HCT116 (cell line): ENCODE data around the gene NTHL1. TPM values are rescaled to one million over a fixed set of nuclear protein-coding genes. Genes with fewer than 3 reads are reported as not detected.

Experiments used
- ATAC-seq: fragments of 200-7000 bp; cut with Tn5 transposase; 2 replicates; pipeline ENCODE4 v1.9.1; 2020; ENCODE audit warnings: mild to moderate bottlenecking, moderate library complexity
- BruUV-seq: library from RNA; stranded (reverse); fragments of 400-500 nt; replicated peaks from 2 replicates; lab custom pipeline; 2021; lab: Mats Ljungman, UMichigan
- CTCF ChIA-PET: fragments of 300-600 bp; sonication (Branson Sonifier 250); formaldehyde crosslinking; loops from one replicate; lab custom pipeline; 2021; ENCODE audit warnings: antibody characterized with exemption; lab: Charles Lee
- POLR2A ChIA-PET: fragments of 300-600, 350-600 bp; sonication (Branson Sonifier 250); formaldehyde crosslinking; loops from one replicate; lab custom pipeline; 2021; ENCODE audit warnings: antibody characterized with exemption; lab: Charles Lee
- RAD21 ChIA-PET, 2 experiments: fragments of 300-600 bp; sonication (Branson Sonifier 250); formaldehyde crosslinking; loops; one replicate each; lab custom pipeline; 2023; ENCODE audit warnings: low total read pairs in 2 of 2; ENCODE audit not compliant: uncharacterized antibody in 2 of 2, unreplicated experiment in 2 of 2, low non-redundant PET in 1 of 2; lab: Charles Lee
- DNase-seq: peaks from one replicate; pipeline ENCODE4 v3.0.0-alpha.2; 2010; ENCODE audit warnings: low read depth, low spot score
- H2AFZ ChIP-seq: fragments of 200-600 bp; shearing (Covaris generic), sonication (generic); 2 replicates; pipeline ENCODE4 v1.6.1; 2017; ENCODE audit warnings: low read depth, mixed run types, mixed read lengths, antibody characterized with exemption, low read length; ENCODE audit not compliant: poor library complexity, severe bottlenecking
- H3K27ac ChIP-seq: 2 replicates; pipeline ENCODE4 v1.5.1; 2012; ENCODE audit warnings: low read depth, low read length
- H3K27me3 ChIP-seq: fragments of 200-600 bp; sonication (generic); 2 replicates; pipeline ENCODE4 v1.6.1; 2016; ENCODE audit warnings: mixed run types, low read length, mixed read lengths; ENCODE audit not compliant: insufficient read depth
- H3K36me3 ChIP-seq, 2 experiments: fragments of 200-500 bp in 1 of 2; fragments of 200-600 bp in 1 of 2; sonication (Bioruptor generic) in 1 of 2; sonication (generic) in 1 of 2; 2 replicates each; pipeline versions ENCODE4 v1.5.1 to v1.6.1; 2014 to 2016; ENCODE audit warnings: low read length in 2 of 2, inconsistent platforms in 1 of 2, mixed read lengths in 1 of 2, mixed run types in 1 of 2; ENCODE audit not compliant: insufficient read depth in 2 of 2, control insufficient read depth in 1 of 2
- H3K4me1 ChIP-seq, 2 experiments: fragments of 200-600 bp in 1 of 2; sonication (generic) in 1 of 2; 2 replicates each; pipeline versions ENCODE4 v1.5.1 to v1.6.1; 2012 to 2017; ENCODE audit warnings: low read length in 2 of 2, inconsistent platforms in 1 of 2, mild to moderate bottlenecking in 1 of 2, mixed read lengths in 1 of 2, mixed run types in 1 of 2, moderate library complexity in 1 of 2; ENCODE audit not compliant: insufficient read depth in 2 of 2, control insufficient read depth in 1 of 2
- H3K4me2 ChIP-seq: fragments of 200-600 bp; sonication (generic); 2 replicates; pipeline ENCODE4 v1.6.1; 2017; ENCODE audit warnings: mixed run types, low read length, mixed read lengths
- H3K4me3 ChIP-seq, 2 experiments: fragments of 200-600 bp in 1 of 2; sonication (generic) in 1 of 2; replicated peaks in 1 of 2; 2 replicates each; pipeline ENCODE4 v1.5.1; 2011 to 2016; ENCODE audit warnings: low read length in 2 of 2, control low read depth in 1 of 2, low read depth in 1 of 2, mild to moderate bottlenecking in 1 of 2, mixed read lengths in 1 of 2, mixed run types in 1 of 2
- H3K79me2 ChIP-seq: fragments of 200-600 bp; sonication (generic); 2 replicates; pipeline ENCODE4 v1.6.1; 2017; ENCODE audit warnings: mild to moderate bottlenecking, mixed run types, low read length, moderate library complexity, mixed read lengths; ENCODE audit not compliant: insufficient read depth
- H3K9ac ChIP-seq: fragments of 200-600 bp; sonication (generic); 2 replicates; pipeline ENCODE4 v1.6.1; 2016; ENCODE audit warnings: low read length, mixed read lengths
- H3K9me2 ChIP-seq: fragments of 200-600 bp; sonication (generic), shearing (Covaris generic); 2 replicates; pipeline ENCODE4 v1.6.1; 2017; ENCODE audit warnings: mixed run types, mild to moderate bottlenecking, moderate library complexity; ENCODE audit not compliant: insufficient read depth
- H3K9me3 ChIP-seq, 2 experiments: fragments of 200-500 bp in 1 of 2; fragments of 200-600 bp in 1 of 2; sonication (Bioruptor generic) in 1 of 2; sonication (generic) in 1 of 2; 2 replicates each; pipeline ENCODE4 v1.6.1; 2014 to 2017; ENCODE audit warnings: low read length in 2 of 2, mixed read lengths in 2 of 2, inconsistent platforms in 1 of 2, low read depth in 1 of 2, mild to moderate bottlenecking in 1 of 2, mixed run types in 1 of 2, moderate library complexity in 1 of 2; ENCODE audit not compliant: control insufficient read depth in 1 of 2, insufficient read depth in 1 of 2
- H4K20me1 ChIP-seq: fragments of 200-600 bp; sonication (generic), shearing (Covaris generic); 2 replicates; pipeline ENCODE4 v1.6.1; 2017; ENCODE audit warnings: mixed run types, mild to moderate bottlenecking, moderate library complexity; ENCODE audit not compliant: insufficient read depth
- CBX3 ChIP-seq: IDR thresholded peaks from 2 replicates; pipeline ENCODE4 v1.6.1; 2012; ENCODE audit warnings: low read depth
- CEBPB ChIP-seq: IDR thresholded peaks from 2 replicates; pipeline ENCODE4 v1.6.1; 2012; ENCODE audit warnings: low read depth
- EZH2 ChIP-seq: fragments of 200-600 bp; sonication (generic); IDR thresholded peaks from 2 replicates; pipeline ENCODE4 v1.6.1; 2017; ENCODE audit warnings: antibody characterized with exemption, mixed run types
- JUND ChIP-seq: IDR thresholded peaks from 2 replicates; pipeline ENCODE4 v1.6.1; 2012
- POLR2A ChIP-seq: IDR thresholded peaks from 2 replicates; pipeline ENCODE4 v1.7.0; 2011; ENCODE audit warnings: borderline replicate concordance; ENCODE audit not compliant: insufficient read depth, insufficient read length; ENCODE audit errors: extremely low read depth
- POLR2AphosphoS5 ChIP-seq: IDR thresholded peaks from 2 replicates; pipeline ENCODE4 v1.6.1; 2011; ENCODE audit warnings: mild to moderate bottlenecking, low read depth, low read length, moderate library complexity
- RAD21 ChIP-seq: IDR thresholded peaks from 2 replicates; pipeline ENCODE4 v1.6.1; 2012; ENCODE audit warnings: low read depth, mild to moderate bottlenecking
- SRF ChIP-seq: IDR thresholded peaks from 2 replicates; pipeline ENCODE4 v1.6.1; 2012; ENCODE audit warnings: low read depth
- ZFX ChIP-seq: fragments of 450-650 bp; IDR thresholded peaks from 2 replicates; pipeline ENCODE4 v1.6.1; 2017
- intact Hi-C: fragments of 100-400 bp; cut with micrococcal nuclease; formaldehyde crosslinking; loops from 2 replicates; pipeline ENCODE4 v1.10.0; 2022
- total RNA-seq: library from RNA; stranded (reverse); gene quantifications from one replicate; pipeline ENCODE4 v1.2.1, GENCODE V29; 2021; ENCODE audit not compliant: unreplicated experiment
- TF ChIP-seq, protein P1 (sequence below), 3 experiments: fragments of 200-600 bp in 1 of 3; sonication (generic) in 1 of 3; IDR thresholded peaks in 2 of 3; conservative IDR thresholded peaks in 1 of 3; 2 replicates each; pipeline ENCODE4 v1.5.1; 2012 to 2017; ENCODE audit warnings: low read depth in 2 of 3, low read length in 2 of 3, antibody characterized with exemption in 1 of 3, borderline replicate concordance in 1 of 3, control low read depth in 1 of 3, mild to moderate bottlenecking in 1 of 3, mixed read lengths in 1 of 3, mixed run types in 1 of 3, moderate library complexity in 1 of 3; ENCODE audit not compliant: insufficient read depth in 1 of 3
- TF ChIP-seq, protein P2 (sequence below): IDR thresholded peaks from 2 replicates; pipeline ENCODE4 v1.6.1; 2011; ENCODE audit warnings: mild to moderate bottlenecking, low read length, moderate library complexity; ENCODE audit not compliant: insufficient replicate concordance; ENCODE audit errors: extremely low read depth

NTHL1 gene
- total RNA-seq, 1 experiment from 2014 or later = 40.1 TPM

DNA sequence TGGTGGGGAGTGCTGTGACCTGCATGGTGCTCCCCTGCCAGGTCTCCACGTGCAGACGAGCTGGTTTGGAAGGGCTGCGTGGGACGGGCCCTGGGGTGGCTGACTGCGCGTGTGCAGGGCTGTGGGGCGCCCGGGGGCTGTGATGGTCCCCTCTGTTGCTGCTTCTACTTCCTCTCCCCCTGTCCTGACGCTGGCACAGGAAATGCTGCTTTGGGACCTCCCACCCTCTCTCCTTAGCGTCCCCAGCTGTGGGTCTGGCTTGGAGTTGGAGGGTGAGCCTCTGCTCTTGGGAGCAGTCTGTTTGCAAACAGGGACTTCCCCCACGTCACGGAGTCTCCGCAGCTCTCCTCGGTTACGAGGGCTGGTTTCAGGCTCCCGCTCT is 35.3 kb upstream of the NTHL1 start:
- intact Hi-C loops = no loop called here
- CTCF ChIA-PET = no interaction called here
- no peak overlapping the region for H3K9ac ChIP-seq

DNA sequence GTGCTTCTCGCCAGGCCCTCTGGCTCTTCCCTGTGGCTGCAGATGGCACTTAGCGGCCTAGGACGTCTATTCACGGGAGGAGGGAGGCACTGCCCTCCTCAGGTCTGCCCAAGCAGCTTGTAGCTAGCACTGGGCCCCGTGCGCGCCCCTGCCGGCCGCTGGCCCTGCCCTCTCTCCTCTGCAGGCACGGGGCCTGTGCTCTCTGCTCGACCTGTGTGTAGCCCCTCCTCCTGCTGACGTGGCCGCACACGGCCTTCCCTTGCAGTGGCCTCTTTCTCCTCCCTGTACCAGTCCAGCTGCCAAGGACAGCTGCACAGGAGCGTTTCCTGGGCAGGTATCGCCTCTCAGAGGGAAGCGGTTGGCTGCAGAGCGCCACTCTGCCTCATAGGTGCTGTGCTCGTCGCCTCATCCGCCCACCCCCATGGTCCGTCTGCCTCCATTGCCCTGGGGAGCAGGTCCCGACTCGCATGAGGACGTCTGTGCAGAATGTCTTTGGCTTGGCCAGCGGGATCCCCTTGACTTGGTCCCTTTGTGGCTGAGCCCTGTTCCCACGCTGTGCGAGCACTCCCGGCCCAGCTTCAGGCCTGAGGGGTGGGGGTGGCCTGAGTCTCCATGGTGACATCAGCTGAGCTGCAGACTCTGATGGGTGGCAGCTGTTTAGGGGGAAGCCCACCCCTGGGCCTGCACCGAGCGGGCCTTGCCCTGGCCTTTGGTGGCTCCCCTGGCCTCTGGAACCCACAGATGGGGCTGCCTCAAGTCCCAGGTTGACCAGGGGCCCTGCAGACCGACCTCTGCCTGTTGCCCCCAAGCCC is 34.7 kb upstream of the NTHL1 start:
- POLR2A ChIA-PET = interaction anchor here (1.1 kb wide), 1 partner anchor 73 kb away, joined by 4 read pairs; the partner anchor contains the start of gene TRAF7
- no peak overlapping the region for H2AFZ ChIP-seq
- TF ChIP-seq POLR2A (no peak), POLR2AphosphoS5 (no peak), CBX3 (no peak), RAD21 (no peak), CEBPB (no peak), ZFX (no peak), EZH2 (no peak)
- TF ChIP-seq, protein P1, sequence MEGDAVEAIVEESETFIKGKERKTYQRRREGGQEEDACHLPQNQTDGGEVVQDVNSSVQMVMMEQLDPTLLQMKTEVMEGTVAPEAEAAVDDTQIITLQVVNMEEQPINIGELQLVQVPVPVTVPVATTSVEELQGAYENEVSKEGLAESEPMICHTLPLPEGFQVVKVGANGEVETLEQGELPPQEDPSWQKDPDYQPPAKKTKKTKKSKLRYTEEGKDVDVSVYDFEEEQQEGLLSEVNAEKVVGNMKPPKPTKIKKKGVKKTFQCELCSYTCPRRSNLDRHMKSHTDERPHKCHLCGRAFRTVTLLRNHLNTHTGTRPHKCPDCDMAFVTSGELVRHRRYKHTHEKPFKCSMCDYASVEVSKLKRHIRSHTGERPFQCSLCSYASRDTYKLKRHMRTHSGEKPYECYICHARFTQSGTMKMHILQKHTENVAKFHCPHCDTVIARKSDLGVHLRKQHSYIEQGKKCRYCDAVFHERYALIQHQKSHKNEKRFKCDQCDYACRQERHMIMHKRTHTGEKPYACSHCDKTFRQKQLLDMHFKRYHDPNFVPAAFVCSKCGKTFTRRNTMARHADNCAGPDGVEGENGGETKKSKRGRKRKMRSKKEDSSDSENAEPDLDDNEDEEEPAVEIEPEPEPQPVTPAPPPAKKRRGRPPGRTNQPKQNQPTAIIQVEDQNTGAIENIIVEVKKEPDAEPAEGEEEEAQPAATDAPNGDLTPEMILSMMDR (IDR thresholded peaks at IDR 0.05 in 2 of 3, conservative IDR thresholded peaks at IDR 0.05 in 1 of 3; ENCODE audit: borderline replicate concordance in 1 of 3, insufficient read depth in 1 of 3, low read depth in 2 of 3, low read length in 2 of 3) = no peak
- TF ChIP-seq, protein P2, sequence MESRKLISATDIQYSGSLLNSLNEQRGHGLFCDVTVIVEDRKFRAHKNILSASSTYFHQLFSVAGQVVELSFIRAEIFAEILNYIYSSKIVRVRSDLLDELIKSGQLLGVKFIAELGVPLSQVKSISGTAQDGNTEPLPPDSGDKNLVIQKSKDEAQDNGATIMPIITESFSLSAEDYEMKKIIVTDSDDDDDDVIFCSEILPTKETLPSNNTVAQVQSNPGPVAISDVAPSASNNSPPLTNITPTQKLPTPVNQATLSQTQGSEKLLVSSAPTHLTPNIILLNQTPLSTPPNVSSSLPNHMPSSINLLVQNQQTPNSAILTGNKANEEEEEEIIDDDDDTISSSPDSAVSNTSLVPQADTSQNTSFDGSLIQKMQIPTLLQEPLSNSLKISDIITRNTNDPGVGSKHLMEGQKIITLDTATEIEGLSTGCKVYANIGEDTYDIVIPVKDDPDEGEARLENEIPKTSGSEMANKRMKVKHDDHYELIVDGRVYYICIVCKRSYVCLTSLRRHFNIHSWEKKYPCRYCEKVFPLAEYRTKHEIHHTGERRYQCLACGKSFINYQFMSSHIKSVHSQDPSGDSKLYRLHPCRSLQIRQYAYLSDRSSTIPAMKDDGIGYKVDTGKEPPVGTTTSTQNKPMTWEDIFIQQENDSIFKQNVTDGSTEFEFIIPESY = no peak

More for the DNA sequence above, 35.3 kb upstream of the NTHL1 start:
- Histone ChIP-seq H3K4me2 (no peak overlapping the region), H2AFZ (no peak overlapping the region), H4K20me1 (no peaks in the 10 kb centered on the region), H3K27ac (no peak overlapping the region), H3K27me3 (no peaks in the 10 kb centered on the region), H3K4me3 (no peak overlapping the region), H3K36me3 (peaks cover 2 to 3% of the 10 kb centered on the region in 2 experiments; a peak in 1 of 4 replicates), H3K4me1 (no peaks in the 10 kb centered on the region), H3K9me3 (no peaks in the 10 kb centered on the region), H3K79me2 (no peaks in the 10 kb centered on the region), H3K9me2 (no peaks in the 10 kb centered on the region)
- TF ChIP-seq SRF (no peak), JUND (no peak)
- TF ChIP-seq, protein P1 (IDR thresholded peaks at IDR 0.05 in 2 of 3, conservative IDR thresholded peaks at IDR 0.05 in 1 of 3; ENCODE audit: borderline replicate concordance in 1 of 3, insufficient read depth in 1 of 3, low read depth in 2 of 3, low read length in 2 of 3) = no peak
- no TSS peak for BruUV-seq
- ATAC-seq = no peak
- DNase-seq = no peak
- POLR2A ChIA-PET = interaction anchor here (1.1 kb wide), 1 partner anchor 73 kb away, joined by 4 read pairs; the partner anchor contains the start of gene TRAF7
- RAD21 ChIA-PET = no interaction called here

More for the DNA sequence above, 34.7 kb upstream of the NTHL1 start:
- Histone ChIP-seq H3K9me3 (no peaks in the 10 kb centered on the region), H3K4me3 (no peak overlapping the region), H3K9ac (no peak overlapping the region), H3K36me3 (0 out of 4 replicates have a peak, but pooled peaks cover 0 to 3% of the 10 kb centered on the region in 2 experiments), H3K4me2 (no peak overlapping the region), H3K79me2 (no peaks in the 10 kb centered on the region), H3K27me3 (no peaks in the 10 kb centered on the region), H4K20me1 (no peaks in the 10 kb centered on the region), H3K4me1 (no peaks in the 10 kb centered on the region), H3K9me2 (no peaks in the 10 kb centered on the region), H3K27ac (no peak overlapping the region)
- intact Hi-C loops = no loop called here
- ATAC-seq (no peak), DNase-seq (no peak)
- BruUV-seq = no TSS peak
- RAD21 ChIA-PET = no interaction called here
- CTCF ChIA-PET = no interaction called here
